Ishikawa (cell line): ENCODE measurements around the gene HOATZ.

Experiments
- CEBPB ChIP-seq: IDR thresholded peaks from 2 replicates; pipeline ENCODE4 v1.6.1; 2012
- TEAD4 ChIP-seq: IDR thresholded peaks from 2 replicates; pipeline ENCODE4 v1.6.1; 2012
- TF ChIP-seq, protein P1 (sequence below): IDR thresholded peaks from 2 replicates; pipeline ENCODE4 v1.6.1; 2012

DNA sequence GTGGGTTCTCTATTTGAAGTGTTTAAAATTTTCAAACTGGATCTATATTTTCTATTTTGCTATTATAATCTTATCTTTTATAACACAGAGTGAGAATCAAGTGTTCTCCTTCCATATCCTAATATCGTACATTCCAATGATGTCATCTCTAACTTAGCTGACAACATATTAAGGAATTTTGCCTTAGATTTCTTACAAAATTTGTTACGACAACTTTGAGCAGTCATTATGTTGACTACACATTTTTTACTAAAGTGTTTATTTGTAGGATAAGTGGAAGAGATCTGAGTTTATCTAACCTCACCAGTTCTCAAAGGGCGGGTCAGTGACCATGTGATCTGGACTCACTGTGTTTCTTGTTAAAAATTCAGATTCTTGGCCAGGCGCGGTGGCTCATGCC is 15.1 kb upstream of the HOATZ start:
- no peak for TF ChIP-seq CEBPB
- TF ChIP-seq, protein P1, sequence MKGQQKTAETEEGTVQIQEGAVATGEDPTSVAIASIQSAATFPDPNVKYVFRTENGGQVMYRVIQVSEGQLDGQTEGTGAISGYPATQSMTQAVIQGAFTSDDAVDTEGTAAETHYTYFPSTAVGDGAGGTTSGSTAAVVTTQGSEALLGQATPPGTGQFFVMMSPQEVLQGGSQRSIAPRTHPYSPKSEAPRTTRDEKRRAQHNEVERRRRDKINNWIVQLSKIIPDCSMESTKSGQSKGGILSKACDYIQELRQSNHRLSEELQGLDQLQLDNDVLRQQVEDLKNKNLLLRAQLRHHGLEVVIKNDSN, result no peak
- no peak for TF ChIP-seq TEAD4
